Measurements from ENCODE around the gene CLCN7.

Gene CLCN7

GRCh38 chr16:1477033-1477432 is 2.2 kb upstream of the CLCN7 start:
- no peak overlapping the region for H3K4me3 Mint-ChIP-seq
- peaks cover 21% of the 10 kb centered on the region for H3K4me1 Mint-ChIP-seq
- H3K36me3 Mint-ChIP-seq (ENCODE audit: low read depth), result peaks cover 8% of the 10 kb centered on the region
- H3K27me3 Mint-ChIP-seq (ENCODE audit: low read depth, poor library complexity), result peaks cover 22% of the 10 kb centered on the region
- no peak overlapping the region for H3K27ac Mint-ChIP-seq
- TF ChIP-seq, protein P1, sequence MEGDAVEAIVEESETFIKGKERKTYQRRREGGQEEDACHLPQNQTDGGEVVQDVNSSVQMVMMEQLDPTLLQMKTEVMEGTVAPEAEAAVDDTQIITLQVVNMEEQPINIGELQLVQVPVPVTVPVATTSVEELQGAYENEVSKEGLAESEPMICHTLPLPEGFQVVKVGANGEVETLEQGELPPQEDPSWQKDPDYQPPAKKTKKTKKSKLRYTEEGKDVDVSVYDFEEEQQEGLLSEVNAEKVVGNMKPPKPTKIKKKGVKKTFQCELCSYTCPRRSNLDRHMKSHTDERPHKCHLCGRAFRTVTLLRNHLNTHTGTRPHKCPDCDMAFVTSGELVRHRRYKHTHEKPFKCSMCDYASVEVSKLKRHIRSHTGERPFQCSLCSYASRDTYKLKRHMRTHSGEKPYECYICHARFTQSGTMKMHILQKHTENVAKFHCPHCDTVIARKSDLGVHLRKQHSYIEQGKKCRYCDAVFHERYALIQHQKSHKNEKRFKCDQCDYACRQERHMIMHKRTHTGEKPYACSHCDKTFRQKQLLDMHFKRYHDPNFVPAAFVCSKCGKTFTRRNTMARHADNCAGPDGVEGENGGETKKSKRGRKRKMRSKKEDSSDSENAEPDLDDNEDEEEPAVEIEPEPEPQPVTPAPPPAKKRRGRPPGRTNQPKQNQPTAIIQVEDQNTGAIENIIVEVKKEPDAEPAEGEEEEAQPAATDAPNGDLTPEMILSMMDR (IDR thresholded peaks at IDR 0.05), result no peak
- no peak for DNase-seq
- peaks cover 31% of the 10 kb centered on the region for H3K9me3 Mint-ChIP-seq

DNA sequence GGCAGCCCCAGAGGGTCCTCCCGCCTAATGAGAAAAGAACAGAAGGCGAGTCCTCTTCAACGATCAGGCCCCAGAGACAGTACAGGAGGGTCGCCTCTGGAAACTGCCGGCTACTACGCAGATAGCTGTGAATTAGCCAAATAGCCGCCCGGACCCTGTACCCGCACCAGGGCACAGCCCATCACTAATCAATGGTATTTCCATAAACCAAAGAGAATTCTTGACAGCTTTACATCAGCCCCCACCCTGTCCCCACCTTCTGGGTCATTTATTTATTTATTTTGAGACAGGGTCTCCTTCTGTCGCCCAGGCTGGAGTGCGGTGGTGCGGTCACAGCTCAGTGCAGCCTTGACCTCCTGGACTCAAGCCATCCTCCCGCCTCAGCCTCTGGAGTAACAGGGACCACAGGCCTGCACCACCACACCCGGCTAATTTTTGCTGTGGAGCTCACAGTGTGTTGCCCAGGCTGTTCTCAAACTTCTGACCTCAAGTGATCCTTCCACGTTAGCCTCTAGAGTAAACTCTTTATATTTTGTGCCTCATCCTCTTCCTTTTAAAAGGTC is 805 bp upstream of the CLCN7 start:
- Mint-ChIP-seq H3K9me3 (peaks cover 31% of the 10 kb centered on the region), H3K27ac (no peak overlapping the region), H3K4me1 (peaks cover 35% of the 10 kb centered on the region), H3K27me3 (ENCODE audit: low read depth, poor library complexity) (peaks cover 9% of the 10 kb centered on the region), H3K4me3 (peak overlapping the region; percentile 77), H3K36me3 (ENCODE audit: low read depth) (peaks cover 8% of the 10 kb centered on the region)
- TF ChIP-seq, protein P1 (IDR thresholded peaks at IDR 0.05), result no peak
- DNase-seq, result no peak

DNA sequence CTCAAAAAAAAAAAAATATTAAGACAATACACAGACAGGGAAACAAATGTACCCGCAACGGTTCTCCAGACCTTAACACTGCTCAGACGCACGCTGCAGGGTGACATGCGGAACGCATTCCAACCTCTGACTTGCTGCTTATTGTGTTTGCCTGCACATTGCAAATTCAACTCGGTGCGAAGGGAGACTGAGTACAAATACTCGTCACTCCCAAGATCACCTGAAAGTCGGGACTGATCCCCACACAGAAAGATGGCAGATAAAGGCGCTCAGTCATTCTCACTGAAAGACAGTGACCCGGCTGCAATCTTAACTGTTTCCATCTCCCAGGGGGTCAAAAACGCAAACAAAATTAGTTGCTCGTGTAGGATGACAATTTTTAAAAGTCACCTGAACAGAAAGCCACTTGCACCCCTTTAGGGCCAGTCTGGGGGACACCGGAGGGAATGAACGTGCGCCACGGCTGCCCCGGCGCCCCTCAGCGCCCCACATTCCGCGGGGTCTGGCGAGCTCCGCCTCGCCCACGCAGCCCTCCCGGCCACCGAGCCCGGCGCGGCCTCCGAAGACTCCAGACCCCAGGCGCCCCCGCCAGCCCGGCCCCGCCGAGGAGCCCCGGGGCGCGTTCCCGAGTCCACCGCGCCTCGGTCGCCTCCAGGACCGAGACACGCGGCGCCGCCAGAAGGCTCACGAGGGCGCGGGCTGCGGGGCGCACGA is 589 bp downstream of the CLCN7 start:
- Mint-ChIP-seq H3K9me3 (peaks cover 30% of the 10 kb centered on the region), H3K27me3 (ENCODE audit: low read depth, poor library complexity) (peaks cover 11% of the 10 kb centered on the region), H3K4me3 (peak overlapping the region; percentile 79), H3K27ac (no peak overlapping the region), H3K36me3 (ENCODE audit: low read depth) (peaks cover 8% of the 10 kb centered on the region), H3K4me1 (peaks cover 46% of the 10 kb centered on the region)
- DNase-seq, result peak; percentile 49
- TF ChIP-seq, protein P1 (IDR thresholded peaks at IDR 0.05), result no peak

DNA sequence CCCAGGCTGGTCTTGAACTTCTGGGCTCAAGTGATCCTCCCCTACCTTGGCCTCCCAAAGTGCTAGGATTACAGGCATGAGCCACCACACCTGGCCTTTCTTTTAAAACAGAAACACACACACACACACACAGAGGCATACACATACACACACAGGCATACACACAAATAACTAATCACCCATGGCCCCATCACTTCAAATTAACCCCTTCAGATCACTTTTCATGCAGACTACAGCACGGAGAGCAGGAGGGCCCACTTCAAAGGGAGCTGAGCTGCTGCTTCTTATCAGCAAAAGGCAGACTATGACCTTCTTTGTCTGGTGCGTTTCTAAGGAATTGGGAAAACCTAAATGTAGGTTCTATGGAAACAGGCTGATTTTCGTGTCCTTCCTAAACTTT is 1.9 kb downstream of the CLCN7 start:
- peak overlapping the region; percentile 88 for H3K27ac Mint-ChIP-seq
- peaks cover 46% of the 10 kb centered on the region for H3K4me1 Mint-ChIP-seq
- H3K9me3 Mint-ChIP-seq, result peaks cover 22% of the 10 kb centered on the region
- DNase-seq, result no peak
- TF ChIP-seq, protein P1 (IDR thresholded peaks at IDR 0.05), result no peak
- H3K4me3 Mint-ChIP-seq, result peak overlapping the region; percentile 69
- H3K36me3 Mint-ChIP-seq (ENCODE audit: low read depth), result peaks cover 8% of the 10 kb centered on the region
- peaks cover 11% of the 10 kb centered on the region for H3K27me3 Mint-ChIP-seq (ENCODE audit: low read depth, poor library complexity)

DNA sequence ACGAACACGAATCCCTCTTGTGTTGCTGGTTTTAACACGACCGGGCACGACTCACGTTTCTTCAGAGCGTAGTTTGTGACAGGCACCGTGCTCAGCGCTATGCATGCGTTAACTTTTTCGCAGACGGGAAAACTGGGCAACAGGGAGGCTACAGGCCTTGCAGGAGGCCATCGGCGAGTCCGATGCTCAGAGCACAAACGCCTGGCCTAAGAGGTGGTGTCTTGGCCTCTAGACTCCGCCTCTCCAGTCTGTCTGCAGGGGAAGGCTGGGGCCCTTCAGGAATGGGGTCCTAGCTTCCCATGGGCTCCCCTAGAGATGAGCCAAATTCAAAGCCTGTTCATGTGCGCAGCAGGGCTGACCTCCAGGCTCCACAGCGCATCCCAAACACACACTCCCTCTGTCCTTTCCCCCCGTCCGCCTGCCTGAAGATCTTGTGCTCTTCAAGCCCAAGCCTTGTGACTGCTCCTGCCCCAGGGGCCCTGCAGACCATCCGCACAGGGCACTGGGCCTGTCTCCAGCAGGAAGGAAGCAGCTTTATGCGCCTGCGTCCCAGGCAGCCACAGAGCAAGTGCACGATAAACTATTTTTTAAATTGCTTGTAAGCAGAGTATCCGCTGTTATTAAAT is 3.1 kb downstream of the CLCN7 start:
- Mint-ChIP-seq H3K27ac (no peak overlapping the region), H3K4me3 (no peak overlapping the region), H3K27me3 (ENCODE audit: low read depth, poor library complexity) (peaks cover 11% of the 10 kb centered on the region), H3K4me1 (peaks cover 46% of the 10 kb centered on the region), H3K9me3 (peaks cover 10% of the 10 kb centered on the region), H3K36me3 (ENCODE audit: low read depth) (peaks cover 8% of the 10 kb centered on the region)
- DNase-seq, result no peak
- TF ChIP-seq, protein P1 (IDR thresholded peaks at IDR 0.05), result no peak
